Heart left ventricle (tissue), 16 donors: Measurements from ENCODE around the gene GLG1. TPM values are rescaled to one million over a fixed set of nuclear protein-coding genes. Genes with fewer than 3 reads are reported as not detected.
A peak's percentile ranks its signal among the peaks of the same experiment; 100 is the strongest.

ENCODE experiments used
- ATAC-seq, 4 donors: fragments of 200-7000 bp; cut with Tn5 transposase; one replicate each; pipeline ENCODE4 v1.9.1; 2020 to 2022; ENCODE audit warnings: moderate library complexity in 4 of 4, mild to moderate bottlenecking in 3 of 4, moderate number of reproducible peaks in 1 of 4
- DNase-seq, 5 donors: peaks; one replicate each; pipeline ENCODE4 v3.0.0-alpha.2; 2020
- H3K27ac ChIP-seq, 12 donors: fragments of 200-600 bp; sonication (generic) in 4 of 12; one replicate each; pipeline versions ENCODE4 v1.5.0 to v1.8.0; 2016 to 2022; ENCODE audit warnings: mild to moderate bottlenecking in 2 of 12
- H3K27me3 ChIP-seq, 9 donors: fragments of 200-600 bp; sonication (generic) in 2 of 9; one replicate each; pipeline versions ENCODE4 v1.5.1 to v1.8.0; 2016 to 2022; ENCODE audit warnings: mild to moderate bottlenecking in 3 of 9
- H3K36me3 ChIP-seq, 9 donors: fragments of 200-600 bp; sonication (generic) in 2 of 9; one replicate each; pipeline versions ENCODE4 v1.5.0 to v1.8.0; 2018 to 2022; ENCODE audit warnings: mild to moderate bottlenecking in 2 of 9
- H3K4me1 ChIP-seq, 12 donors: fragments of 200-600 bp; sonication (generic) in 4 of 12; one replicate each; pipeline versions ENCODE4 v1.5.0 to v1.8.0; 2016 to 2022; ENCODE audit warnings: mild to moderate bottlenecking in 3 of 12
- H3K4me3 ChIP-seq, 12 donors: fragments of 200-600 bp; sonication (generic) in 4 of 12; one replicate each; pipeline versions ENCODE4 v1.5.0 to v1.8.0; 2017 to 2022; ENCODE audit warnings: mild to moderate bottlenecking in 9 of 12, moderate library complexity in 4 of 12
- H3K9me3 ChIP-seq, 12 donors: fragments of 200-600 bp; sonication (generic) in 4 of 12; one replicate each; pipeline versions ENCODE4 v1.5.0 to v1.8.0; 2016 to 2022; ENCODE audit warnings: mild to moderate bottlenecking in 1 of 12
- CTCF ChIP-seq, 12 donors: fragments of 200-600 bp; sonication (generic) in 4 of 12; IDR thresholded peaks; one replicate each; pipeline versions ENCODE4 v1.5.0 to v1.8.0; 2018 to 2022; ENCODE audit warnings: antibody characterized with exemption in 12 of 12, mild to moderate bottlenecking in 5 of 12
- POLR2A ChIP-seq, 2 donors: fragments of 450-650 bp; IDR thresholded peaks; one replicate each; pipeline ENCODE4 v1.6.1; 2017; ENCODE audit warnings: antibody characterized with exemption in 2 of 2, mild to moderate bottlenecking in 2 of 2, moderate library complexity in 2 of 2
- WGBS, 4 donors: extraction: QIAGEN DNeasy Blood & Tissue Kit in 2 of 4; methylation state at CpG; one replicate each; pipeline versions ENCODE4 v1.1.5 to v1.1.7; 2013 to 2018; 5-methylcytosine and 5-hydroxymethylcytosine counted together
- intact Hi-C, 10 donors: fragments of 100-400 bp; cut with DNase I; formaldehyde crosslinking; loops; one replicate each; pipeline versions ENCODE4 v1.11.1 to v1.14.2; 2022
- polyA plus RNA-seq, 2 donors: library from polyadenylated mRNA; stranded (reverse); fragments of 200-250 nt; gene quantifications; one replicate each; pipeline ENCODE4 v1.2.3, GENCODE V29; 2013
- total RNA-seq, 9 donors: library from RNA; depleted of rRNA in 2 of 9; stranded (reverse); fragments of >200 nt in 2 of 9; fragmentation: NEBNext Ultra II Directional in 3 of 9; extraction: Animal tissue kit (Norgen Biotek cat#: 25700) in 3 of 9; gene quantifications; one replicate each; pipeline versions ENCODE4 v1.1.0 to v1.2.4, GENCODE V29; 2016 to 2023
- donor health status: ischemic (EF 13 %, LVEDD 7.1; RV severe dilation, severe dysfunction).
- donor health status: healthy with polysubstance abuse.
- donor health status: DM: no; HTN: yes; CAD: no.
- donor health status: DM: no; HTN: no; CAD: no.
- donor health status: ischemic (EF 25% LVEDD 6.9; RV normal size, moderate dysfunction).
- donor health status: ischemic (EF 25% LVEDD 5.7; RV mildly dilated, moderate dysfunction).
- donor health status: healthy.
- donor health status: DM: yes; HTN: yes; CAD: no.
- donor health status: ischemic (EF 35%, LVEDD 5.7; RV mildly dilated, moderate dysfunction).
- donor health status: nonischemic (EF 11% LVEDD 7.7; RV severe dilation, severe dysfunction).
- donor health status: DM: yes; HTN: yes; CAD: no.
- donor health status: PGD.
- donor health status: ischemic (EF 29% LVEDD 5.4; RV normal size, mild dysfunction).
- donor health status: nonischemic (EF 23%, LVEDD 6.1; RV moderate dilation, normal function).

The GLG1 gene
- total and polyA plus RNA-seq, 11 donors, result 26.5 to 138 (median 102) TPM

DNA sequence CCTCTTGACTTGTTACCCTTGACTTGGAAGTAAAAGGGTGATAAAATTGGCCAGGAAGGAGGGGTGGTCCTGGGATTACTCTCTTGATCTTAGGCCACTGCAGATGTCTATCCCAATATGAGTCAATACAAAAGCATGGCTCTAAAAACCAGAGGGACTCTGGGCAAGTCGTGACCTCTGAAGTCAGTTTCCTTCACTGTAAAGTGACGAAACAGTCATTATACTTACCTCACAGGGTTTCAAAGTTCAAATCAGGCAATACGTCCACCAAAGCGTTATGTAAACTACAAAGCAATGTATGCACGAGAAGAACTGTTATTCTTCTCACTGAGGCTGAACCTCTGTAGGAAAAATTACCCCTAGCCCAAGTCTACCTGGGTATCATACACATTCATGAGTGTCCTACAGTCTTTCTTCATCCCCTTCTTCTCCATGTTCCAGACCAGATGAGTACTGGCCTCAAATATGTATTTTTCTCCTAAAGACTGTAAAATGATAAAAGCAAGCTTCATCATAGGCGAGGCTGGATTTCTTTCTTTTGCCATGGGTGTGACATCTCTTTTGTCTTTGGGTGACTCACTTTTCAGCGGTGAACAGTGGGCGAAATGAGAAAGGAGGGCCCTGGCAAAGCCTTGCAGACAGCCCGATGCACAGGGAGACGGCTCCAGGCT, 151.2 kb downstream of the GLG1 start:
- peaks cover 2 to 100% (median 94%) of the 10 kb centered on the region in 9 donors for H3K36me3 ChIP-seq
- H3K27me3 ChIP-seq, result no peaks in the 10 kb centered on the region
- H3K4me3 ChIP-seq, result no peak overlapping the region
- DNase-seq (no peak), ATAC-seq (no peak)
- WGBS, 4 donors, result 86 to 93% (median 91%) methylated on average over 10 of the region's 10 CpGs
- no peak overlapping the region for H3K27ac ChIP-seq
- H3K9me3 ChIP-seq, result no peaks in the 10 kb centered on the region
- intact Hi-C loops, result no loop called here
- TF ChIP-seq POLR2A (IDR thresholded peaks at IDR 0.05) (no peak), CTCF (IDR thresholded peaks at IDR 0.05) (no peak)
- peaks cover 0 to 11% (median 0%) of the 10 kb centered on the region in 12 donors for H3K4me1 ChIP-seq

DNA sequence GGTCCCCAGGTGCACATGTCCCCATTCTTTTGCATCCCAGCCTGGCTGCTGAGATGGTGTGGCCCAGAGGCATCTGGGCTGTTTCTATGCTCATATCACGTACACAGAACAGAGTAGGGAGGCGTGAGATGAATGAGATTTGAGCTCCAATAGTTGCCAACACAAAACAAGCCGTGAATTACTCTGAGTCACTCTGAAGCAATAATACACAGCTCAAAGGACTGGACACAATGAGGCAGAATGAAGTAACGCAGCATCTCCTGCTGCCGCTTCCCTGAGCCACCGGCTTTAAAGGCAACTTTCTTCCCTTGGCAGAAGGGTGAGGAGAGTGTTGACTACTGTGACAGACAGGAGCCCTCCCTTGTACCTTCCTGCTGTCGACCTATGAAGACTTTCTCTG, 151.7 kb downstream of the GLG1 start:
- intact Hi-C loops, result no loop called here
- 87 to 90% (median 90%) methylated on average over 7 of the region's 7 CpGs for WGBS, 4 donors
- ATAC-seq, result no peak
- H3K4me1 ChIP-seq, result peaks cover 0 to 17% (median 4%) of the 10 kb centered on the region in 12 donors
- no peak overlapping the region for H3K27ac ChIP-seq
- H3K36me3 ChIP-seq, result peaks cover 2 to 99% (median 94%) of the 10 kb centered on the region in 9 donors
- TF ChIP-seq POLR2A (IDR thresholded peaks at IDR 0.05), result no peak
- no peak for TF ChIP-seq CTCF (IDR thresholded peaks at IDR 0.05)
- no peaks in the 10 kb centered on the region for H3K27me3 ChIP-seq
- no peak overlapping the region for H3K4me3 ChIP-seq
- DNase-seq, result no peak
- H3K9me3 ChIP-seq, result no peaks in the 10 kb centered on the region

- no peak overlapping the region for H3K4me3 ChIP-seq
- WGBS, 4 donors, result 87 to 93% (median 90%) methylated on average over 13 to 14 of the region's 14 CpGs
- peak overlapping the region in 1 of 12 donors; percentile 90 for H3K27ac ChIP-seq
- ATAC-seq (peak in 2 of 4 donors; percentile 7 to 16), DNase-seq (peak in 1 of 5 donors; percentile 41)
- peaks cover 2 to 69% (median 66%) of the 10 kb centered on the region in 9 donors for H3K36me3 ChIP-seq
- H3K27me3 ChIP-seq, result no peaks in the 10 kb centered on the region
- intact Hi-C loops, result no loop called here
- no peak for TF ChIP-seq CTCF (IDR thresholded peaks at IDR 0.05)
- TF ChIP-seq POLR2A (IDR thresholded peaks at IDR 0.05), result no peak
- no peaks in the 10 kb centered on the region for H3K9me3 ChIP-seq
- H3K4me1 ChIP-seq, result peaks cover 12 to 39% (median 26%) of the 10 kb centered on the region in 12 donors
These were observed 154.8 kb downstream of the GLG1 start for GRCh38 chr16:74451951-74452758.
